GM19238 (cell line): ENCODE measurements around the gene DUSP7.
A peak's percentile ranks its signal among the peaks of the same experiment; 100 is the strongest.

ENCODE experiments used
- DNase-seq: peaks from one replicate; pipeline ENCODE4 v3.0.0; 2011; ENCODE audit warnings: low spot score; ENCODE audit not compliant: insufficient read length

Gene DUSP7

DNA sequence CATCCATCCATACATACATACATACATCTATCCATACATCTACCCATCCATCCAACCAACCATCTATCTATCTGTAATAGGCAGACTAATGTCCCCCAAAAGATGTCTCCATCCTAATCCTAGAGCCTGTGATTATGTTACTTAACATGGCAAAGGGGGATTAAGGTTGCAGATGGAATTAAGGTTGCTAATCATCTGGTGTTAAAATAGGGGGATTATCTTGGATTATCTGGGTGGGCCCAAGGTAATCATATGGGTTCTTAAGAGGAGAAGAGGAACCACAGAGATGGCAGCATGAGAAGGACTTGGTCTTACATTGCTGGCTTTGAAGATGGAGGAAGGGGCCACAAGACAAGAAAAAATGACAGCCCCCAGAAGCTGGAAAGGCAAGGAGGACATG lies 45.9 kb downstream of the DUSP7 start:
- no peak for DNase-seq

DNA sequence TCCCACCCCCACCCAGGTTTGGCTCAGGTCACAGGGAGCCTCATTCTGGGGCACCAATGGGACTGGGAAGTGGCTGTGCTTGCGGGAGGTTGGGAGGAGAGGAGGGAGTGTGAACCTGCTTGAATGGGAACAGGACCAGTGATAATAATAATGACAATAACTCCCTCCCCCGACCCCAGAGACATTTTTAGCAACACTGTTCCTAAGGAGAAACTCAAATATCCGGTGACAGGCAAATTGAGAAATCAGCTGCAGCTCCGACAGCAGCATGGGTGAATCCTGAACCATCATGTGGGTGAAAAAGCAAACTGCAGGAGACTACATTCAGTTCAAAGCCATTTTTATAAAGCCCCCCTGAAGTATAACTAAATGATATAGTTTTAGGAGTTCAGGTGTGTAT lies 49.1 kb downstream of the DUSP7 start:
- DNase-seq, result no peak

- no peak for DNase-seq
Measured at GRCh38 chr3:52006820-52007133, 49.6 kb downstream of the DUSP7 start.

GRCh38 chr3:52006017-52006819 lies 50.2 kb downstream of the DUSP7 start:
- no peak for DNase-seq

DNA sequence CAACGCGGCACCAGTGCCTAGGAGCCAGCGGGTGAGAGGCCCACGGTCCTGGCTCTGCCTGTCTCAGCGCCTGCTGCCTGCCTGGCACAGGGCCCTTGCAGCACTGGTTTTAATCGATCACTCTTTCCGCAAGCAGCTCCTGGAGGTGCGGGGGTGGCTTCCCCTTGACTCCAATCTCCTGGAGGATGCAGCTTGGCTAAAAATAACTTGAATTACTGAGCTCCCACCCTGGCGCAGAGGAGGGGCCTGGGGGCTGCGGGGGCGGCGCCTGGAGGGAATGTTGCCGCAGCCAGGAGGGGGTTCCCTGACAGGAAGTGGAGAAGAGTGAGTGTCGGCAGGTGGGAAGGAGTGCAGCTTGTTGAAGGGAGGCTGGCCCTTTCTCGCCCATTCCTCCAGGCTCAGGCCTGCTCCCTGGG lies 50.8 kb downstream of the DUSP7 start:
- DNase-seq, result no peak

GRCh38 chr3:52004906-52005395 lies 51.4 kb downstream of the DUSP7 start:
- no peak for DNase-seq

DNA sequence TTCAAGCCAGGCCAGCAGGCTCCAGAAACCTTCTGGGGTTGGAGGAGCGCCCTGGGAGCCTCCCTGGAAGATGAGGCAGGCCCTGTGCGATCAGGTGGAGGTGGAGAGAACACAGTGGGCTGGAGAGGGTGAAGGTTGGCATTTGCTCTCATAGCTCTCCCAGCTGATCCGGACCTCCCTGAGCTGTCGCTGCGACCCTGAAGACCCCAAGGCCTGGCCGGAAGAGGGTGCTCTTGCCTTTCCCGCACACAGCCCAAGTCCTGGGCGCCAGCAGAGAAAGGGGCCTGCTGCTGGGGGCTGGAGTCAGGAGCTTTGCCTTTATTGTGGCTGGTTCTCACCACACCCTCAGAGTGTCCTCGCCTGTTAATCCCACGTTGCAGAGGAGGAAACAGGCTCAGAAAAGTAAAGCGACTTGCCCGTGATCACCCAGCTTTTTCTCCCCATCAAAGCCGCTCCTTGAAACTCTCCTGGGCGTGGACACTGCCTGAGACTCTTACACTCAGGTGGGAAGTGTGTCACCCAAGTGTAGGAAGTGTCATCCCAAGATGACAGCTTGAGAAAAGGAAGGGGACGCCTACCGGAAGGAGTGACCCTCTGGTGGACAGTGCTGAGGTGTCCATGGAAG lies 52.1 kb downstream of the DUSP7 start:
- no peak for DNase-seq

GRCh38 chr3:52002748-52003147 lies 53.6 kb downstream of the DUSP7 start:
- DNase-seq, result no peak

DNA sequence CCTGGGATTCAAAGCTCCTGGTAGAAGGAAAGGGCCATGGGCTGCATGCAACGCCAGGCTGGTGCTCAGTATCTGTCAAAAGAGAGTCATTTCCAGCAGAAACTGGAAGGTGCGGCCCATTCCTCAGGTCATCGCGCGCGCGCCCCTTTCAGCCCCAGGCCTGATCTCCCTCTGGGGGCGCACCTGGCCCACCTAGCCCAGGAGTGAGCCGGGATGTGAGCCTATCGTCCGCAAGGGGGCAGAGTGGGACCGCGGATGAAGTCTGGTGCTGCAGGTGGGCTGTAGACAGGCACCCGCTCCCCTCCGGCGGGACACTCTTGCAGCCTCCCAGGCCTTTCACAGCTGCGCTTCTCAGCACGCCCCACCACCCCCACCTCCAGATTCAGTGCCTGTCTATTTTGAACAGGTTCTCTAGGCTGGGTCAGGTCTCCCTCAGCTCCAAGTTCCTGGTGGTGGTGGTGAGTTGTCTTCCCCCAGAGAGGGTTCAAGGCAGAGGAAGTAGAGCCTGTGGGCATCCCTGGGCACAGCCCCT lies 54.9 kb downstream of the DUSP7 start:
- DNase-seq, result peak; percentile 97

- no peak for DNase-seq
Measured at GRCh38 chr3:51999846-52000245, 56.5 kb downstream of the DUSP7 start.
